ENCODE data around the gene HSPBP1. TPM values are rescaled to one million over a fixed set of nuclear protein-coding genes. Genes with fewer than 3 reads are reported as not detected.

HSPBP1 gene
- total and polyA plus RNA-seq, 2 of the 13 experiments (the other 11 are each of a cell fraction or from before 2014, with no cell fraction given): 22.3 to 33.7 TPM

DNA sequence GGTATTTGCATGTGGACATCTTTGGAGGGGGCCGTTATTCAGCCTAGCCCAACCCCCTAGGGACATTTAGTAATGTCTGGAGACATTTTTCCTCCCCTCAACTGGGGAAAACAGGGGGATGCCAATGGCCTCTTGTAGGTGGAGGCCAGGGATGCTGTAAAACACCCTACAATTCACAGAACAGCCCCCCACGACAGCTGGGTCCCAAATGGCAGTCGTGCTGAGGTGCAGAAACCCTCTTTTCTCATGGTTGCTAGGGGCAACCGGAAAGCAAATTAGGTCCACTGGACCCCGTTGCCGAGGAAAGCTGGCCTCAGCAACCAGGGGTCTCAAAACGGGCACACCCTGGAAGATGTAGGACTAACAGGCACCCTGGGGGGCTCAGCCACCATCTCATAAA lies 30.6 kb upstream of the HSPBP1 start:
- H3K4me3 ChIP-seq (replicated peaks in 1 of 3; ENCODE audit: insufficient read depth in 1 of 3, low read depth in 2 of 3, low read length in 3 of 3): no peak overlapping the region
- ATAC-seq: no peak
- peak overlapping the region; percentile 28; the same call in 1 of the 2 replicates for H3K4me2 ChIP-seq (ENCODE audit: low read depth, low read length)
- no peak overlapping the region for H3K9ac ChIP-seq (ENCODE audit: insufficient read depth, low read depth, low read length)
- POLR2A ChIA-PET: interaction anchor here (1.0 kb wide), 1 partner anchor 97 kb away, joined by 3 read pairs; the partner anchor contains the start of gene UBE2S
- peaks cover 14% of the 10 kb centered on the region for H3K4me1 ChIP-seq (ENCODE audit: insufficient read depth, low read length)
- BruUV-seq (replicated peaks): no TSS peak
- no peaks in the 10 kb centered on the region for H3K9me3 ChIP-seq (ENCODE audit: low read length)
- in situ Hi-C loops (cut with HindIII; ENCODE audit: extremely low pct_ligation_motif_present, low pct_unique_long_range_greater_than_20kb) (no loop called here), intact Hi-C loops (cut with micrococcal nuclease; ENCODE audit: unreplicated experiment) (no loop called here)
- WGBS (ENCODE audit: low lambda C conversion rate): 37% methylated on average over 2 of the region's 7 CpGs
- TF ChIP-seq KLF11 (CRISPR knock-in tag; IDR thresholded peaks at IDR 0.05) (no peak), MED1 (CRISPR knock-in tag; IDR thresholded peaks at IDR 0.05) (no peak), RFX1 (IDR thresholded peaks at IDR 0.05) (peak; percentile 22; the same call in 1 of the 2 replicates), ARID2 (CRISPR knock-in tag; IDR thresholded peaks at IDR 0.05; ENCODE audit: borderline replicate concordance) (no peak), ZFP36L1 (CRISPR knock-in tag; IDR thresholded peaks at IDR 0.05) (no peak)
- no peaks in the 10 kb centered on the region for H3K79me2 ChIP-seq (ENCODE audit: insufficient read depth, low read length)
- H2AFZ ChIP-seq (ENCODE audit: low read length): no peak overlapping the region
- DNase-seq (ENCODE audit: low spot score): no peak
- no peak for FAIRE-seq
- H3K36me3 ChIP-seq (replicated peaks in 1 of 2; ENCODE audit: control insufficient read depth in 1 of 2, insufficient read depth in 2 of 2, low read length in 2 of 2): no peaks in the 10 kb centered on the region
- H3K27ac ChIP-seq (ENCODE audit: extremely low read length, insufficient read depth, low read length): no peak overlapping the region
- peaks cover 0 to 5% of the 10 kb centered on the region in 2 experiments; a peak in 1 of 5 replicates for H3K27me3 ChIP-seq (ENCODE audit: control insufficient read depth in 1 of 2, insufficient read depth in 2 of 2, low read length in 2 of 2)
- CTCF ChIA-PET (ENCODE audit: low intra/inter-chr PET ratio, low total read pairs): no interaction called here
- H4K20me1 ChIP-seq (ENCODE audit: insufficient read depth, low read length): no peaks in the 10 kb centered on the region

DNA sequence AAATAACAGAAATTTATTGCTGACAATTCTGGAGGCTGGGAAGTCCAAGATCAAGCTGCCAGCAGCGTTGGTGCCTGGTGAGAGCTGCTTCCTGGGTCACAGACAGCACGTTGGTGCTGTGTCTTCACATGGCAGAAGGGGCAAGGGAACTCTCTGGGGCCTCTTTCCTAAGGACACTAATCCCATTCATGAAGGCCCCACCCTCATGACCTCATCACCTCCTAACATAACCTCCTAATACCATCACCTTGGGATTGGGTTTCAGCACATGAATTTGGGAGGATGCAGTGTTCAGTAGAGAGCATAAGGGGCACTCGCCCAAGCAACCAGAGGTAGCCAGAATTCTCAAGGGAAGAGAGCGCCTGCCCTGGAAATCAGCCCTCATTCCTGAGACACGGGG lies 29.5 kb upstream of the HSPBP1 start:
- H3K4me1 ChIP-seq (ENCODE audit: insufficient read depth, low read length): peaks cover 14% of the 10 kb centered on the region
- DNase-seq (ENCODE audit: low spot score): no peak
- FAIRE-seq: no peak
- ChIA-PET CTCF (ENCODE audit: low intra/inter-chr PET ratio, low total read pairs) (no interaction called here), POLR2A (interaction anchor here (1.0 kb wide), 1 partner anchor 98 kb away, joined by 3 read pairs; the partner anchor contains the start of gene UBE2S)
- intact Hi-C loops (cut with micrococcal nuclease; ENCODE audit: unreplicated experiment): no loop called here
- H3K27me3 ChIP-seq (ENCODE audit: control insufficient read depth in 1 of 2, insufficient read depth in 2 of 2, low read length in 2 of 2): peaks cover 0 to 5% of the 10 kb centered on the region in 2 experiments; a peak in 1 of 5 replicates
- H3K9me3 ChIP-seq (ENCODE audit: low read length): no peaks in the 10 kb centered on the region
- H3K4me3 ChIP-seq (replicated peaks in 1 of 3; ENCODE audit: insufficient read depth in 1 of 3, low read depth in 2 of 3, low read length in 3 of 3): no peak overlapping the region; a peak in 1 of 6 replicates
- no TSS peak for BruUV-seq (replicated peaks)
- peak overlapping the region; percentile 28; the same call in 1 of the 2 replicates for H3K4me2 ChIP-seq (ENCODE audit: low read depth, low read length)
- H3K36me3 ChIP-seq (replicated peaks in 1 of 2; ENCODE audit: control insufficient read depth in 1 of 2, insufficient read depth in 2 of 2, low read length in 2 of 2): no peaks in the 10 kb centered on the region
- WGBS (ENCODE audit: low lambda C conversion rate): 52% methylated on average over 2 of the region's 5 CpGs
- TF ChIP-seq ZNF564 (CRISPR knock-in tag; IDR thresholded peaks at IDR 0.05) (0 out of 2 replicates have a peak, but pooled peaks have one; percentile 68), ZMYM3 (CRISPR knock-in tag; IDR thresholded peaks at IDR 0.05) (0 out of 2 replicates have a peak, but pooled peaks have one; percentile 29), ZNF264 (CRISPR knock-in tag; IDR thresholded peaks at IDR 0.05) (peak; percentile 99), SPEN (CRISPR knock-in tag; IDR thresholded peaks at IDR 0.05; ENCODE audit: low read depth) (no peak), CC2D1A (CRISPR knock-in tag; IDR thresholded peaks at IDR 0.05) (no peak)
- H3K9ac ChIP-seq (ENCODE audit: insufficient read depth, low read depth, low read length): no peak overlapping the region
- H3K27ac ChIP-seq (ENCODE audit: extremely low read length, insufficient read depth, low read length): no peak overlapping the region
- ATAC-seq: no peak
- no peaks in the 10 kb centered on the region for H3K79me2 ChIP-seq (ENCODE audit: insufficient read depth, low read length)
- no peak overlapping the region for H2AFZ ChIP-seq (ENCODE audit: low read length)
- no peaks in the 10 kb centered on the region for H4K20me1 ChIP-seq (ENCODE audit: insufficient read depth, low read length)
- in situ Hi-C loops (cut with HindIII; ENCODE audit: extremely low pct_ligation_motif_present, low pct_unique_long_range_greater_than_20kb): no loop called here

Data from HepG2 (cell line).